GM21360 (cell line): ENCODE measurements around the gene ZNF423.

Experiments
- ATAC-seq: cut with Tn5 transposase; IDR thresholded peaks from one replicate; pipeline ENCODE4 v1.9.1; 2021; ENCODE audit warnings: mild to moderate bottlenecking, moderate library complexity; ENCODE audit not compliant: unreplicated experiment

The ZNF423 gene

GRCh38 chr16:49652456-49653172, 203.3 kb downstream of the ZNF423 start:
- ATAC-seq = no peak

GRCh38 chr16:49651996-49652395, 203.9 kb downstream of the ZNF423 start:
- no peak for ATAC-seq

DNA sequence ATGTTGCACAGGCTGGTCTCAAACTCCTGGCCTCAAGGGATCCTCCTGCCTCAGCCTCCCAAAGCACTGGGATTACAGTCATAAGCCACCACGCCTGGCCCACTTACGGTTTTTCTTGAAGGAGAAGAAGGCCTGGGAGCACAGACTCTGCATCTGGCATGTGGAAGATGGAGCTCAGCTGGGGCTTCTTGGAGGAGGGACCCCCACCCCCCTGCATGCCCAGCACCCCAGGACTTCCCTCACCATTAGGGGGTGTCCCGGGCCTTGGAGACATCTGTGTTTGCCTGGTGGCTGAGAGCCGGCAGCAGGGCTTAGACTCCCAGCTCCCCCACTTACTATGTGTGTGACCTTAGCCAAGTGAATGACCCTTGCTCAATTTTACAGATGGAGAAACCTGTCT, 204.7 kb downstream of the ZNF423 start:
- no peak for ATAC-seq

GRCh38 chr16:49650603-49651002, 205.3 kb downstream of the ZNF423 start:
- no peak for ATAC-seq

- no peak for ATAC-seq
Measured at GRCh38 chr16:49649013-49649765, 206.7 kb downstream of the ZNF423 start.

- ATAC-seq = no peak
Measured at GRCh38 chr16:49647673-49648072, 208.2 kb downstream of the ZNF423 start.

DNA sequence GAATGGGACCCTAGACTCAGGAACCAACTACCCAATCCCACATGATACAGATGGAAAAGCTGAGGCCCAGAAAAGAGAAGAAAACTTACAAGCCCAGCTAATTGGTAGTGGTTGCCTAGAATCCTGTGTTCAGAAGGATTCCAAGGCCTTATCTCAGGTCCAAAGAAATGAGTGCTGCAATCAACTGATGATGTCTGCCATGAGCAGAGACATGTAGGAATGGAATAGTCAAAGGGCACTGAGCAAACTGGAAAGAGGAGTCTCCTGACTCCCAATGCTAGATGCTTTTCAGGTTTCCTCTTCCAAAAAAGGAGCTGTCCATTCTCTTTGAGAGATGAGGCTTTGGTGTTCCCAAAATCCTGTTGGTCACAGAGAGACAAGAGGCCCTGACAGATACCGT, 210.6 kb downstream of the ZNF423 start:
- no peak for ATAC-seq

GRCh38 chr16:49644145-49644463, 211.8 kb downstream of the ZNF423 start:
- no peak for ATAC-seq

- ATAC-seq = no peak
Measured at GRCh38 chr16:49643429-49644144, 212.3 kb downstream of the ZNF423 start.

DNA sequence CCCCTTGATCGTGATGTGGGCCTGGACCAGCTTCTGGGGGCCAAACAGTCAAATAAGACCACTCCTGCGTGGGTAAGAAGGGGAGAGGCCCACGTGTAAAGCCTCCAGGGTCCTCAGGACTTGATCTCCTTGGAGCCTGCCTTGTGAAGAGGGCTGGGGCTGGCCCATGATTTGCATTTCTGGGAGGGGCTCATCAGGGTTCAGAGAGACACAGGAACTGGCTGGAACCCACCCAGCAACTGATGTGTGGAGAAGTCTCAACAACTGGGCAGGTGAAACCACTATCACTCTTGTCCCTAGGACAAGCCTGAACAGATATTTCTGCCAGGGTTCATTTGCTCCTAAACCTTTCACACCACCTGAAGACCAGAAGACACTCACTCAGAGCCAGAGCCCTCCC, 214.7 kb downstream of the ZNF423 start:
- no peak for ATAC-seq

DNA sequence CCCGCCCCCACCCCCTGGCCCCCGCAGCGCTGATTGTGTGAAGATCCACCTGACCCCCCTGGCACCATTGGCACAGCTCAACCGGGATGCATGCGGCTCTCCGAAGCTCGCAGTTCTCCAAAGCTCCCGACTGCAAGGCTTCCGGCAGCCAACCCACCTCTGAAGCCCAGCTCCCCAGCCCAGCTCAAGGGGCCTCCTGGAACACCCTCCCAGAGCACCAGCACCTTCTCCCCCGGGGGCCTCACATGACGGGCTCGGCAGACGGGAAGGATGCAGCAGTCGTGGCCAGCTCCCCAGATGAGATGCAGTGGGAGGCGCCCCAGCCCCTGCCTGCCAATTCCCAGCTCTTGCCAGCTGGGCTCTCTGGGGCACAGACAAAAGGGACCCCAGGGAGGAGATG, 215.3 kb downstream of the ZNF423 start:
- no peak for ATAC-seq

DNA sequence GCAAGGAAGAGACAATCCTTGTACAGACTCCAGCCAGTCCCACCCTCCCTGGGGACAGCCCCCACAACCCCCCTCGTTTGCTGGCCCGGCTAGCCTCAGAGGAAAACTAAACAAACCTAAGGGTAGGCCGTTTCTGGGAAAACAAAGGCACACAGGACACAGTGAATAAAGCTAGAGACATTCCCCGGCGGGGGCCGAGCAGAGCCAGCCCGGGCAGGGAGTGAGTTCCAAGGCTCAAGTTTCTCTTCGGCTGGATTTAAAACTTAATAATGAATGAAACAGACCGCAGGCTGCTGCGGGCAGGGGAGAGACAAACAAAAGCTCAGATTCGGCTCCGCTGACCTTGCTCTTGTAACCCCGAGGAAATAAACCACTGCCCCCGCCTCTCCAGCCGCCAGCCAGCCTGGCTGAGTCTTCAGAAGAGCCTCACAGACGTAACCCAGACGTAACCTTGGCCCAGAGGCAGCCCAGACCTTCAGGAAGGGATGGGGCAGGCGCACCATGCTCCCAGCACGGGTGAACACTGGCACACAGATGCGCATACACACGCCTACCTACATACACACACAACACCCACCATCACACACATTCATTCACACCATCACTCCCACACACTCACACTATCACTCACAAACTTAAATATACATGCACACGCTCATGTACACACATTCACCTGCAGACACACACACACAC, 216.0 kb downstream of the ZNF423 start:
- no peak for ATAC-seq

- ATAC-seq = no peak
Measured at GRCh38 chr16:49638673-49639610, 217.0 kb downstream of the ZNF423 start.

GRCh38 chr16:49637933-49638672, 217.8 kb downstream of the ZNF423 start:
- ATAC-seq = no peak

GRCh38 chr16:49637511-49637910, 218.4 kb downstream of the ZNF423 start:
- ATAC-seq = no peak

GRCh38 chr16:49636608-49637007, 219.3 kb downstream of the ZNF423 start:
- no peak for ATAC-seq

DNA sequence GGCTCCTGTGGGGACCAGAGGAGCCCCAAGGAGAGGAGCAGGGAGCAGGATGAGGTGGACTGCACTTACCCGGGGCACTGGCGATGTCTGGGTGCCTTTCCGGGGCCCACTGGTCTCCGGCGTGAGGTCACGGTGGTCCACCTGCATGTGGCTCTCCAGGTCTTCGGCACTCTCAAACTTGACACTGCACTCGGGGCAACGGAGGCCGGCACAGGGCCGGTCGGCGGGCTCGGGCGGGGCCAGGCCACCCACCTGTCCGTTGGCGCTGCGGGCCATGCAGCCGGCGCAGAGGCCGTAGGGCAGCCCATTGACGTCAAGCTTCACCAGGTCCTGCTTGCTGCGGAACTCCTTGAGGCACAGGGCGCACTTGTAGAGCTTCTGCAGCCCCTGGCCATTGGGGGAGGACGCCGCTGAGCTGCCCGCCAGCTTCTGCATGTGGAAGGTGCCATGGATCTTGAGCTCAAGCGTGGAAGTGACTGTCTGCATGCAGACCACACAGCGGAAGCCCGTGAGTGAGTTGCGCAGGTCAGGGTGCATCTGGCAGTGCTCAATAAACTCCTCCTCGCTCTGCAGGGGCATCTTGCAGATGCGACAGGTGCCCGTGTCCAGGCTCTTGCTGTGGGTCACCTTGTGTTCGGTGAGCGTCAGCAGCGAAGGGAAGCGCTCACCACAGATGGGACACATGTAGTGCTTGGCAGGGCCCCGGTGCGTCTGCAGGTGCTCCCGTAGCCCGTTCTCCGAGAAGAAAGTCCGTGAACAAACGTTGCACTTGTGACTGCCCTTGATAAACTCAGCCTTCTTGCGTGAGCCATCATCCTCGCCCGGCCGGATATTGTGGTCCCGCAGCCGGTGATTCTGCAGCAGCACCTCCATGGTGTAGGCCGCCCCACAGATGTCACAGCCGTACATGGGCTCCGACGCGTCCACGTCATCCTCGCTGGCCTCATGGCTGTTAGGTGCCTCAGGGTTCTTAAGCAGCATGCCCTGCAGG, 220.0 kb downstream of the ZNF423 start:
- no peak for ATAC-seq

DNA sequence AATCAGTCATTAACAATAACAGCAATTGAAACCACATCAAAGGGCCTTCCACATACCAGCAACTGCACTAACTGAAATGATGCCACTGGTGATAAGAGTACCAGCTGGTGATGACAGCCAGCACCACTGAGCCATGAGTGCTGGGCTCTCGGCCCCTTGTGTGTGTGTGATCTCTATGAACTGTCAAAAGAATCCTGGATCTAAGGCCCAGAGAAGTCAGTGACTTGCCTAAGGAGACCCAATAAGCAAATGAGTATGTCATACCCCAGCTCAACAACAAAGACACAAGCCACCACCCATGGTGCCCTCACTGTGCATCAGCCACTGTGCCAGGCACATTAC, 220.9 kb downstream of the ZNF423 start:
- ATAC-seq = no peak
